GM12892 (cell line): ENCODE measurements around the gene C1QBP.

Experiments used
- POLR2AphosphoS5 ChIP-seq: IDR thresholded peaks from 2 replicates; pipeline ENCODE4 v1.6.1; 2011; ENCODE audit warnings: low read depth, low read length, control low read depth
- TAF1 ChIP-seq: IDR thresholded peaks from 2 replicates; pipeline ENCODE4 v1.6.1; 2011; ENCODE audit warnings: low read depth, mild to moderate bottlenecking, control low read depth, low read length, borderline replicate concordance

- TF ChIP-seq TAF1 (no peak), POLR2AphosphoS5 (no peak)
Observed at GRCh38 chr17:5444209-5444608, 5.3 kb upstream of the C1QBP start.
